Transverse colon (tissue), 3 donors: ENCODE results near the gene SOX2.

Experiments
- POLR2A ChIP-seq: fragments of 450-650 bp; IDR thresholded peaks from one replicate; pipeline ENCODE4 v1.6.1; 2016; ENCODE audit warnings: antibody characterized with exemption, mild to moderate bottlenecking, moderate library complexity
- TF ChIP-seq, protein P1 (sequence below), 5 experiments: fragments of 200-600 bp in 3 of 5; fragments of 450-650 bp in 2 of 5; sonication (generic) in 3 of 5; IDR thresholded peaks; 1 replicate in 2 of 5; 2 replicates in 3 of 5; pipeline ENCODE4 v1.5.1; 2016 to 2017; ENCODE audit warnings: antibody characterized with exemption in 5 of 5, inconsistent platforms in 3 of 5, mild to moderate bottlenecking in 2 of 5, moderate library complexity in 1 of 5

GRCh38 chr3:181713676-181714612 is 2.2 kb downstream of the SOX2 start:
- TF ChIP-seq, protein P1, sequence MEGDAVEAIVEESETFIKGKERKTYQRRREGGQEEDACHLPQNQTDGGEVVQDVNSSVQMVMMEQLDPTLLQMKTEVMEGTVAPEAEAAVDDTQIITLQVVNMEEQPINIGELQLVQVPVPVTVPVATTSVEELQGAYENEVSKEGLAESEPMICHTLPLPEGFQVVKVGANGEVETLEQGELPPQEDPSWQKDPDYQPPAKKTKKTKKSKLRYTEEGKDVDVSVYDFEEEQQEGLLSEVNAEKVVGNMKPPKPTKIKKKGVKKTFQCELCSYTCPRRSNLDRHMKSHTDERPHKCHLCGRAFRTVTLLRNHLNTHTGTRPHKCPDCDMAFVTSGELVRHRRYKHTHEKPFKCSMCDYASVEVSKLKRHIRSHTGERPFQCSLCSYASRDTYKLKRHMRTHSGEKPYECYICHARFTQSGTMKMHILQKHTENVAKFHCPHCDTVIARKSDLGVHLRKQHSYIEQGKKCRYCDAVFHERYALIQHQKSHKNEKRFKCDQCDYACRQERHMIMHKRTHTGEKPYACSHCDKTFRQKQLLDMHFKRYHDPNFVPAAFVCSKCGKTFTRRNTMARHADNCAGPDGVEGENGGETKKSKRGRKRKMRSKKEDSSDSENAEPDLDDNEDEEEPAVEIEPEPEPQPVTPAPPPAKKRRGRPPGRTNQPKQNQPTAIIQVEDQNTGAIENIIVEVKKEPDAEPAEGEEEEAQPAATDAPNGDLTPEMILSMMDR (IDR thresholded peaks at IDR 0.05): no peak
- no peak for TF ChIP-seq POLR2A
